ENCODE measurements around the gene LMCD1. TPM values are rescaled to one million over a fixed set of nuclear protein-coding genes. Genes with fewer than 3 reads are reported as not detected.

LMCD1 gene
- total RNA-seq, 4 donors from 2014 or later, result 13.9 to 64.6 (median 25.6) TPM

- Histone ChIP-seq H3K36me3 (no peaks in the 10 kb centered on the region), H3K27ac (no peak overlapping the region), H3K4me3 (replicated peaks in 1 of 3) (no peak overlapping the region), H3K27me3 (no peaks in the 10 kb centered on the region), H3K9me3 (no peaks in the 10 kb centered on the region), H3K4me1 (no peaks in the 10 kb centered on the region)
- intact Hi-C loops (cut with DNase I), result no loop called here
- no peak for DNase-seq
- 93 to 95% methylated on average over 8 of the region's 8 CpGs for WGBS, 2 donors
- no peak for TF ChIP-seq POLR2A (IDR thresholded peaks at IDR 0.05)
- no peak for TF ChIP-seq CTCF (IDR thresholded peaks at IDR 0.05)
These were observed 109.3 kb downstream of the LMCD1 start for GRCh38 chr3:8610951-8611350.

GRCh38 chr3:8617921-8618320 lies 116.3 kb downstream of the LMCD1 start:
- Histone ChIP-seq H3K4me1 (no peaks in the 10 kb centered on the region), H3K27me3 (no peaks in the 10 kb centered on the region), H3K4me3 (replicated peaks in 1 of 3) (no peak overlapping the region), H3K9me3 (no peaks in the 10 kb centered on the region), H3K27ac (no peak overlapping the region), H3K36me3 (no peaks in the 10 kb centered on the region)
- intact Hi-C loops (cut with DNase I), result no loop called here
- no peak for TF ChIP-seq CTCF (IDR thresholded peaks at IDR 0.05)
- TF ChIP-seq POLR2A (IDR thresholded peaks at IDR 0.05), result no peak
- DNase-seq, result no peak
- WGBS, 2 donors, result 81 to 91% methylated on average over 4 to 5 of the region's 5 CpGs

GRCh38 chr3:8618950-8619349 lies 117.3 kb downstream of the LMCD1 start:
- TF ChIP-seq POLR2A (IDR thresholded peaks at IDR 0.05) (no peak), CTCF (IDR thresholded peaks at IDR 0.05) (no peak)
- Histone ChIP-seq H3K36me3 (no peaks in the 10 kb centered on the region), H3K27me3 (no peaks in the 10 kb centered on the region), H3K4me1 (peaks cover 0 to 3% of the 10 kb centered on the region in 2 donors), H3K27ac (no peak overlapping the region), H3K9me3 (no peaks in the 10 kb centered on the region), H3K4me3 (replicated peaks in 1 of 3) (no peak overlapping the region)
- no peak for DNase-seq
- intact Hi-C loops (cut with DNase I), result no loop called here
- 91 to 94% methylated on average over 4 of the region's 4 CpGs for WGBS, 2 donors

GRCh38 chr3:8619548-8619947 lies 117.9 kb downstream of the LMCD1 start:
- intact Hi-C loops (cut with DNase I), result no loop called here
- TF ChIP-seq POLR2A (IDR thresholded peaks at IDR 0.05) (no peak), CTCF (IDR thresholded peaks at IDR 0.05) (no peak)
- H3K36me3 ChIP-seq, result no peaks in the 10 kb centered on the region
- WGBS, 2 donors, result 90 to 95% methylated on average over 7 of the region's 7 CpGs
- no peaks in the 10 kb centered on the region for H3K27me3 ChIP-seq
- H3K9me3 ChIP-seq, result no peaks in the 10 kb centered on the region
- DNase-seq, result no peak
- H3K4me3 ChIP-seq (replicated peaks in 1 of 3), result no peak overlapping the region
- no peak overlapping the region for H3K27ac ChIP-seq
- peaks cover 0 to 3% of the 10 kb centered on the region in 2 donors for H3K4me1 ChIP-seq

GRCh38 chr3:8621141-8621540 lies 119.5 kb downstream of the LMCD1 start:
- H3K9me3 ChIP-seq, result no peaks in the 10 kb centered on the region
- intact Hi-C loops (cut with DNase I), result no loop called here
- TF ChIP-seq CTCF (IDR thresholded peaks at IDR 0.05) (no peak), POLR2A (IDR thresholded peaks at IDR 0.05) (no peak)
- H3K4me3 ChIP-seq (replicated peaks in 1 of 3), result no peak overlapping the region
- WGBS, 2 donors, result 81 to 87% methylated on average over 3 of the region's 3 CpGs
- H3K4me1 ChIP-seq, result peaks cover 0 to 3% of the 10 kb centered on the region in 2 donors
- no peaks in the 10 kb centered on the region for H3K36me3 ChIP-seq
- no peak overlapping the region for H3K27ac ChIP-seq
- H3K27me3 ChIP-seq, result no peaks in the 10 kb centered on the region
- DNase-seq, result no peak
